HepG2 (cell line): ENCODE measurements around the gene BCAS4. TPM values are rescaled to one million over a fixed set of nuclear protein-coding genes. Genes with fewer than 3 reads are reported as not detected.

ENCODE experiments used
- ATM ChIP-seq: fragments of 450-650 bp; IDR thresholded peaks from 2 replicates; pipeline ENCODE4 v1.7.1; 2017; ENCODE audit warnings: mild to moderate bottlenecking, borderline replicate concordance
- BCL3 ChIP-seq: sonication (generic); formaldehyde crosslinking; IDR thresholded peaks from 2 replicates; pipeline ENCODE4 v1.5.1; 2020; ENCODE audit warnings: mild to moderate bottlenecking, missing genetic modification reagents, moderate library complexity
- CHCHD3 ChIP-seq: sonication (generic); formaldehyde crosslinking; IDR thresholded peaks from 2 replicates; pipeline ENCODE4 v1.8.0; 2022; ENCODE audit warnings: mild to moderate bottlenecking, missing genetic modification reagents, moderate library complexity
- ELF1 ChIP-seq: sonication (generic); formaldehyde crosslinking; IDR thresholded peaks from 2 replicates; pipeline ENCODE4 v1.4.0; 2020; ENCODE audit warnings: missing genetic modification reagents
- FOXP4 ChIP-seq: sonication (generic); formaldehyde crosslinking; IDR thresholded peaks from 2 replicates; pipeline ENCODE4 v1.4.0; 2020; ENCODE audit warnings: missing genetic modification reagents
- HOXA9 ChIP-seq: sonication (generic); formaldehyde crosslinking; IDR thresholded peaks from 2 replicates; pipeline ENCODE4 v1.8.1; 2022; ENCODE audit warnings: missing genetic modification reagents, mild to moderate bottlenecking, moderate library complexity, borderline replicate concordance
- IKZF5 ChIP-seq: IDR thresholded peaks from 2 replicates; pipeline ENCODE4 v1.6.1; 2018; ENCODE audit warnings: missing genetic modification reagents, mild to moderate bottlenecking, missing compliant biosample characterization
- MYNN ChIP-seq: sonication (generic); formaldehyde crosslinking; IDR thresholded peaks from 2 replicates; pipeline ENCODE4 v1.4.0; 2020; ENCODE audit warnings: mild to moderate bottlenecking, low read depth, missing genetic modification reagents
- NFATC3 ChIP-seq: sonication (generic); formaldehyde crosslinking; IDR thresholded peaks from 2 replicates; pipeline ENCODE4 v1.5.1; 2020; ENCODE audit warnings: mild to moderate bottlenecking, missing genetic modification reagents
- RBM39 ChIP-seq: fragments of 200-400 bp; formaldehyde crosslinking; IDR thresholded peaks from one replicate; pipeline ENCODE4 v1.6.1; 2018; ENCODE audit warnings: antibody characterized with exemption, mild to moderate bottlenecking, low read depth, low read length; ENCODE audit not compliant: poor library complexity, severe bottlenecking
- RFX1 ChIP-seq: fragments of 450-650 bp; IDR thresholded peaks from 2 replicates; pipeline ENCODE4 v1.6.1; 2017
- RXRA ChIP-seq: sonication (generic); formaldehyde crosslinking; IDR thresholded peaks from 2 replicates; pipeline ENCODE4 v1.5.1; 2020; ENCODE audit warnings: missing genetic modification reagents
- SMYD3 ChIP-seq: sonication (generic); formaldehyde crosslinking; IDR thresholded peaks from 2 replicates; pipeline ENCODE4 v1.8.1; 2023; ENCODE audit warnings: mild to moderate bottlenecking, missing genetic modification reagents
- SOX6 ChIP-seq, 2 experiments: fragments of 450-650 bp in 1 of 2; sonication (generic) in 1 of 2; formaldehyde crosslinking in 1 of 2; IDR thresholded peaks; 2 replicates each; pipeline versions ENCODE4 v1.4.0 to v1.6.1; 2017 to 2020; ENCODE audit warnings: antibody characterized with exemption in 1 of 2, mild to moderate bottlenecking in 1 of 2, missing genetic modification reagents in 1 of 2
- SRF ChIP-seq: IDR thresholded peaks from 2 replicates; pipeline ENCODE4 v1.6.1; 2011; ENCODE audit warnings: mild to moderate bottlenecking, low read depth, low read length, moderate library complexity
- STAT5B ChIP-seq: sonication (generic); formaldehyde crosslinking; IDR thresholded peaks from 2 replicates; pipeline ENCODE4 v1.4.0; 2020; ENCODE audit warnings: missing genetic modification reagents
- TFDP1 ChIP-seq: IDR thresholded peaks from 2 replicates; pipeline ENCODE4 v1.6.1; 2016; ENCODE audit warnings: missing compliant biosample characterization, missing genetic modification reagents, borderline replicate concordance
- ZBTB38 ChIP-seq: sonication (generic); formaldehyde crosslinking; IDR thresholded peaks from 2 replicates; pipeline ENCODE4 v1.5.1; 2020; ENCODE audit warnings: mild to moderate bottlenecking, missing genetic modification reagents
- ZNF207 ChIP-seq: fragments of 450-650 bp; IDR thresholded peaks from 2 replicates; pipeline ENCODE4 v1.6.1; 2016; ENCODE audit warnings: antibody characterized with exemption, borderline replicate concordance
- ZNF230 ChIP-seq: sonication (generic); formaldehyde crosslinking; IDR thresholded peaks from 2 replicates; pipeline ENCODE4 v1.4.0; 2020; ENCODE audit warnings: mild to moderate bottlenecking, missing genetic modification reagents
- ZNF235 ChIP-seq: sonication (generic); formaldehyde crosslinking; IDR thresholded peaks from 2 replicates; pipeline ENCODE4 v1.8.1; 2023; ENCODE audit warnings: mild to moderate bottlenecking, missing genetic modification reagents, borderline replicate concordance
- ZNF343 ChIP-seq: sonication (generic); formaldehyde crosslinking; IDR thresholded peaks from 2 replicates; pipeline ENCODE4 v1.4.0; 2020; ENCODE audit warnings: mild to moderate bottlenecking, missing genetic modification reagents
- ZNF468 ChIP-seq: sonication (generic); formaldehyde crosslinking; IDR thresholded peaks from 2 replicates; pipeline ENCODE4 v1.8.0; 2022; ENCODE audit warnings: mild to moderate bottlenecking, moderate library complexity, missing genetic modification reagents
- ZNF660 ChIP-seq: sonication (generic); formaldehyde crosslinking; IDR thresholded peaks from 2 replicates; pipeline ENCODE4 v1.5.1; 2020; ENCODE audit warnings: mild to moderate bottlenecking, low read depth, missing genetic modification reagents, borderline replicate concordance
- ZNF746 ChIP-seq: sonication (generic); formaldehyde crosslinking; IDR thresholded peaks from 2 replicates; pipeline ENCODE4 v1.8.0; 2022; ENCODE audit warnings: mild to moderate bottlenecking, missing genetic modification reagents
- polyA plus RNA-seq, 8 experiments: library from polyadenylated mRNA; depleted of rRNA in 3 of 8; stranded (reverse) in 7 of 8; unstranded in 1 of 8; fragments of >200 nt; fragmentation: Illumina TruSeq in 4 of 8; extraction: Trizol in 4 of 8; gene quantifications; 2 replicates each; pipeline versions ENCODE4 v1.2.1 to v1.2.3, GENCODE V29; 2011 to 2016; ENCODE audit warnings: low read depth in 4 of 8, missing spikeins in 1 of 8, mixed read lengths in 1 of 8; ENCODE audit not compliant: insufficient read depth in 1 of 8
- total RNA-seq, 5 experiments: library from RNA; depleted of rRNA; stranded (reverse); fragments of >200 nt; fragmentation: Illumina TruSeq; extraction: Trizol; gene quantifications; 2 replicates each; pipeline ENCODE4 v1.2.3, GENCODE V29; 2016; ENCODE audit warnings: low read depth in 1 of 5

Gene BCAS4
- total and polyA plus RNA-seq, 2 of the 13 experiments (the other 11 are each of a cell fraction or from before 2014, with no cell fraction given), result 7.2 to 8.0 TPM

GRCh38 chr20:50794846-50795634, at the start of gene BCAS4 (continued):
- no peak for TF ChIP-seq ZNF468 (CRISPR knock-in tag)
- no peak for TF ChIP-seq RFX1
- no peak for TF ChIP-seq STAT5B (CRISPR knock-in tag)
- peak; percentile 71 for TF ChIP-seq RBM39
- no peak; the same call in 1 of the 2 replicates for TF ChIP-seq HOXA9 (CRISPR knock-in tag)
- TF ChIP-seq TFDP1, result peak; percentile 79; the same call in 1 of the 2 replicates
- TF ChIP-seq ZNF660 (CRISPR knock-in tag), result no peak
- TF ChIP-seq ZNF235 (CRISPR knock-in tag), result 0 out of 2 replicates have a peak, but pooled peaks have one; percentile 54
- no peak for TF ChIP-seq ELF1
- TF ChIP-seq ZNF230 (CRISPR knock-in tag), result peak; percentile 88; the same call in 1 of the 2 replicates
- no peak for TF ChIP-seq SMYD3 (CRISPR knock-in tag)
- TF ChIP-seq ATM, result no peak
- TF ChIP-seq ZNF343 (CRISPR knock-in tag), result 0 out of 2 replicates have a peak, but pooled peaks have one; percentile 63
- no peak for TF ChIP-seq IKZF5 (CRISPR knock-in tag)
- no peak for TF ChIP-seq ZNF207
- peak; percentile 41; the same call in 1 of the 2 replicates for TF ChIP-seq RXRA
- 0 out of 2 replicates have a peak, but pooled peaks have one; percentile 68 for TF ChIP-seq NFATC3 (CRISPR knock-in tag)
- TF ChIP-seq ZNF746 (CRISPR knock-in tag), result peak; percentile 77; the same call in 1 of the 2 replicates
- no peak for TF ChIP-seq CHCHD3 (CRISPR knock-in tag)
- TF ChIP-seq MYNN, result peak; percentile 76
- peak; percentile 93 for TF ChIP-seq BCL3
- no peak; the same call in none of the 2 replicates for TF ChIP-seq FOXP4 (CRISPR knock-in tag)
- no peak for TF ChIP-seq SOX6 (IDR thresholded peaks at IDR 0.05)
- TF ChIP-seq SOX6 (CRISPR knock-in tag; IDR thresholded peaks at IDR 0.05), result no peak
- no peak for TF ChIP-seq SRF
- TF ChIP-seq ZBTB38 (CRISPR knock-in tag), result peak; percentile 54; the same call in 1 of the 2 replicates
